HG03139 (cell line): ENCODE results near the gene RAB40C.

Experiments used
- ATAC-seq: cut with Tn5 transposase; IDR thresholded peaks from one replicate; pipeline ENCODE4 v1.9.1; 2021; ENCODE audit not compliant: unreplicated experiment

RAB40C gene

DNA sequence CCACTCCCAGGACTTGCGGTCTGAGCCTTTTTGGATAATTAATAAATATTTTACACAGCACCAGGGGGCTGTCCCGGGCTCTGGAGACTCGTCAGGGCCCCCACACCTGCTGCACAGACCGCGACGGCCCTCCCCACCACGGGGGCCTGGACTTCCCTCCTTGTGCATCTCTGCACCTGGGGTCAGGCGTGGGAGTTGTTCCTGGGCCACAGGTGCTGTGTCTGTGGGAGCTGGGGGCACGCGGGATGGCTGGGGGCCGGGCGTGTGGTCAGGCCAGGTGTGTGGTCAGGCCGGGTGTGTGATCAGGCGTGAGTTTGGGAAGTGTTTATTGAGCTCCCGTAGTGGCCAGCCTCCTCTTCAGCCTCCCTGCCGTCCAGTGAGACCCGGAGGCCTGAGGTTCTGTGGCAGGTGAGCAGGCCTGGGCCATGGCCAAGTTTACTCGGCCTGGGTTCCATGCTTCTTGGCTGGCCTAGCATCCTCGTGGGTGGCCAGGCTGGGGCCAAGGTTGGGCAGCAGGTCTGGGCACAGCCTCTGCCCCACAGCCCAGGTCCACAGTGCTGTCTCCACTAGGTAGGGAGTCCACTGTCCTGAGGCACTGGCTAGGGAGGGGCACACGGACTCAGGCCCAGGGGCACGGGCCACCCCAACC is 88.5 kb downstream of the RAB40C start:
- no peak for ATAC-seq
